Activated T-helper 1 cell treated with anti-CD3 and anti-CD28 coated beads, Interleukin-12 subunit alpha, Interleukin-12 subunit beta, Interleukin-2, Interleukin-4 antibody, amounts not matched to agents 30 ng/mL and 10 ng/mL and 1 ng/mL, durations not matched to agents 14 hours and 24 hours and 36 hours (primary cell): ENCODE data around the gene CXorf38. TPM values are rescaled to one million over a fixed set of nuclear protein-coding genes. Genes with fewer than 3 reads are reported as not detected.

Source experiments
- DNase-seq: peaks from one replicate; pipeline ENCODE4 v3.0.0; 2021; ENCODE audit warnings: low spot score
- H3K27ac Mint-ChIP-seq: one replicate; pipeline ENCODE4 v1.8.0; 2021; ENCODE audit warnings: mild to moderate bottlenecking, mixed read lengths
- H3K27me3 Mint-ChIP-seq: one replicate; pipeline ENCODE4 v1.8.0; 2022; ENCODE audit warnings: mild to moderate bottlenecking, moderate library complexity, mixed read lengths; ENCODE audit not compliant: insufficient read depth
- H3K36me3 Mint-ChIP-seq: one replicate; pipeline ENCODE4 v1.8.0; 2021; ENCODE audit warnings: low read depth, mixed read lengths
- H3K4me1 Mint-ChIP-seq: one replicate; pipeline ENCODE4 v1.8.0; 2021; ENCODE audit warnings: low read depth, mixed read lengths
- H3K4me3 Mint-ChIP-seq: one replicate; pipeline ENCODE4 v1.8.0; 2021; ENCODE audit warnings: mild to moderate bottlenecking, moderate library complexity, mixed read lengths
- H3K9me3 Mint-ChIP-seq: one replicate; pipeline ENCODE4 v1.8.0; 2021; ENCODE audit warnings: mixed read lengths
- intact Hi-C: fragments of 100-400 bp; cut with micrococcal nuclease; formaldehyde crosslinking; loops from one replicate; pipeline ENCODE4 v1.15.1; 2024
- total RNA-seq: library from RNA; stranded (reverse); gene quantifications from 2 replicates; pipeline ENCODE4 v1.2.3, GENCODE V29; 2022

Gene CXorf38
- total RNA-seq, 1 donor from 2014 or later, result 16.9 TPM

DNA sequence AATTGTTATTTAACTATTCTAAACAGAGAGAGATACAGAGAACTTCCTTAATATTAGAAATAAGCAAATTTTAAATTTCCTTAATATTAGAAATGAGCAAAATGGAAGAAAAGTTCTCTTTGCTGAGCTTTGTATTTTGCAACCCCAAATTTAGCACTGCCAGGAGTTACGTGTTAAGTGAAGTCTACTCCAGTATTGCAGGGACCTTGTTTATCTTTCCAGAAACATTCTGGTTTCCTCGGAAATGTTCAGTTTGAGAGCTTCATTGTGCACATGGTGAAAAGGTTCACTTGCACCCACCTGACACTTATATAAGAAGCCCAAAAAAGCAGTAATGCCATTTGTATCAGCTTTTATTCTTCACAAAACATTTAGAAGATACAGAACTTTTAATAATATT is 6.2 kb upstream of the CXorf38 start:
- H3K36me3 Mint-ChIP-seq, result peaks cover 10% of the 10 kb centered on the region
- H3K4me1 Mint-ChIP-seq, result peaks cover 5% of the 10 kb centered on the region
- DNase-seq, result no peak
- H3K9me3 Mint-ChIP-seq, result no peaks in the 10 kb centered on the region
- no peak overlapping the region for H3K4me3 Mint-ChIP-seq
- no peaks in the 10 kb centered on the region for H3K27me3 Mint-ChIP-seq
- no peak overlapping the region for H3K27ac Mint-ChIP-seq
- intact Hi-C loops, result loop anchor here (5.0 kb wide), 1 partner anchor 224 kb away; no protein-coding TSS in a partner anchor

DNA sequence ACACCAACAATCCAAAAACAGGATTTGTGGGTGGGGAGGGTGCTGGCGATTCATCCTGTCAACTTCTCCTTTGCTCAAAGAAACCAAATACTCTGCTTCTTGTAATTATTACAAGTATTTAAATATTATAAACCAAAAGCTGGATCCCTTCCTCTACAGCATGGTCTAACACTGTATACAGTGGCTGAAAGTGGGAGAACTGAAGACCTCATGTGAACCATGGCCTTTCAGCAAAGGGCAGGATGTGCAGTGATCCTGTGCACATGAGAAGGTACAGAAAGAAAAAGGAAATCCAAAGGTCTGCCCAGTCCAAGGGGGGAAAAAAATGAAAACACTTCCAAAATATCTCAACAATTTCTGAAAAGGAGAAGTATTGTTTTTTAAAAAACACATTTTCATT is 5.3 kb upstream of the CXorf38 start:
- intact Hi-C loops, result loop anchor here (1.0 to 5.0 kb wide), 2 partner anchors 225 to 462 kb away; no protein-coding TSS in a partner anchor
- Mint-ChIP-seq H3K4me3 (no peak overlapping the region), H3K36me3 (peaks cover 10% of the 10 kb centered on the region), H3K27me3 (no peaks in the 10 kb centered on the region), H3K4me1 (peaks cover 5% of the 10 kb centered on the region), H3K27ac (no peak overlapping the region), H3K9me3 (no peaks in the 10 kb centered on the region)
- DNase-seq, result no peak

DNA sequence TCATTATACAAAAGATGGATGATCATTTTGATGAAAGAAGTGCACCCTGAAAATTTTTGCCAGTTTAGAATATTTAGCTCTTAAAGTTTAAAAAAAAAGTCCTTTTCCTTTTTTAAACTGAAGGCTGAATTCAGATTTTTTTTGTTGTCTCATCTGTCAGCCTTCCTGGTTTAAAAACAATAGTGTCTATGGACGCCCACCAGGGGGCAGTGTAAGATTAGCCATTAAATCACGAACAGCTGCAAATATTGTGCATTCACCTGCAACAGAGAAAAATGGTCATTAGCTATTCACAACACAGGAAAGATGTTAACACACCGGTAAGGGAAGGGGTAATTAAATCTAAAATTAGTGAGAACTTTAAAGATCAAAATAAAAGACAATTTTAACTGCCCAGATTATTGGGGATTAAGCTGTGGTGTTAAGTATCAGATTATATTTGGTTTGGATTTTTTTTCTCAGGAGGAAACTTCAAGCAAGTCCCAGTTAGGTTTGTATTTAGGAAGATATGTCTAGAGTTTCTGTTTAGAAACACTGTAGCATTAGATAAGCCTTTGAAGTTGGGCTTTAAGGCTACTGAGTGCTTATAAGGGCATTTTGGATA is 4.4 kb upstream of the CXorf38 start:
- H3K9me3 Mint-ChIP-seq, result no peaks in the 10 kb centered on the region
- H3K4me3 Mint-ChIP-seq, result no peak overlapping the region
- H3K36me3 Mint-ChIP-seq, result peaks cover 10% of the 10 kb centered on the region
- intact Hi-C loops, result loop anchor here (1.0 to 5.0 kb wide), 5 partner anchors 143 to 601 kb away; no protein-coding TSS in a partner anchor
- peak; percentile 52 for DNase-seq
- H3K27ac Mint-ChIP-seq, result no peak overlapping the region
- no peaks in the 10 kb centered on the region for H3K27me3 Mint-ChIP-seq
- peaks cover 5% of the 10 kb centered on the region for H3K4me1 Mint-ChIP-seq

DNA sequence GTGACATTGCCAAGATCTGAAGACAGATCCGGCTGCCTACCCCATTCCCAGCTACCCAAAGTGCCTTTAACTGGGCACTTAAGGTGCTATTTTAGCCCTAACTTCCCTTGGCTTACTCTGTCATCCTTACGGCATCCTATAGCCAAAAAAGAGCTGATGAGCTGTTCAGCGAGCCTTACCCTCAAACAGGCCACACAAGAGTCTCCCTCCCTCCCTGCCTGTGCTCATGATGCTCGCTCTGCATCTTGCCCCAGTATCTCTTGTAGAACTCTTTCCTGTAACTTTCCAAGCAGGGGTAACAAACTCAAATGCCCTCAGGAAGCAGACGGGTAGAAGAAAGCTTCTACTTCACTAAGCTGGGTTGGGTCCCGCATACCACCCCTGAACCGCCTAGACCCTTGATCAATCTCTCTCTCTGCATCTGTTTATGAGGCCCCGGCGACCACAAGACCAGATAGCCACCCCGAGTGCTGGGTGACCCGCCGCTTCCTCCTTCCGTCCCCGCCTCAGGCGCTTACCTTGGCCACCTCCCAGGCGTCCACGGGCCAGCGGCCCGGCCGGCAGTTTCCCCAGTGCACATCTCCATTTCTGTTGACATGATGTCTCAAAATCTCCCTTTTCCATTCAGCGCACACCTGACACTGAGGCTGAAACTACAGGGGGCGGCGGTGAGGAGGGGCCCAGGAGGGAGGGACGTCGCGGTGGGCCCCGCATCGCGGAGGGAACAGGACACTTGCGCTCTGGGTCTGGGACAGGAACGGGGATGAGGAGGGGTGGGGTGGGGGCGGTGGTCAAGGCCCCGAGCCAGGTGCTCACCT is 663 bp downstream of the CXorf38 start:
- DNase-seq, result peak; percentile 16
- H3K4me1 Mint-ChIP-seq, result peaks cover 34% of the 10 kb centered on the region
- H3K4me3 Mint-ChIP-seq, result peak overlapping the region; percentile 97
- H3K36me3 Mint-ChIP-seq, result peaks cover 16% of the 10 kb centered on the region
- H3K27ac Mint-ChIP-seq, result peak overlapping the region; percentile 94
- H3K9me3 Mint-ChIP-seq, result no peaks in the 10 kb centered on the region
- no peaks in the 10 kb centered on the region for H3K27me3 Mint-ChIP-seq
- intact Hi-C loops, result loop anchor here (1.0 to 5.0 kb wide), 4 partner anchors 66 to 691 kb away; partner anchors contain the start of genes ATP6AP2, MED14 and USP9X

DNA sequence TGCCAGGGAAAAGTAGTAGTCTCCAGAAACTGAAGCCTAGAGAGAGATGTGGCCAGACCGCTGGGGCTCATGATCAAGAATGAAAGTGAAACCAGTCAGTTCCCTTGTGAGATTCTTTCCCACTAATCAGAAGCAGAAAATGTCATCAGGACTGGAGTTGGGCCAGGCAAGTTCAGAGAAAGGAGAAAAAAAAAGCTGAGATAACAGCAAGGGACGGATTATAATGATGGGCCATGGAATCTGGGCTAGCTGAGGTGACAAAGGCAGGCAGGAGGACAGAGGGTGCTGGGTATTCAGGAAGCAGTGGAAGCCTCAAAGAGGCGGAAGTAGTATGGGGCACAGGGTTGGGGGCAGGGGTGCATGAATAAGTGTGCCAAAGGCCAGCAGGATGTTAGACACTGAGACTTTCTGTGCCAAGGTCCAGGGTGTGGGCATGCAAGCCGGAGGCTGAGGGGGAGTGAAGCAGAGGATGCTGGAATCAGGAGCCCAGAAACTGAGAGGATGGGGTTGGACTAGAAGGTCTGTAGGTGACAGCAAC is 2.5 kb downstream of the CXorf38 start:
- intact Hi-C loops, result loop anchor here (1.0 to 5.0 kb wide), 2 partner anchors 101 to 692 kb away; no protein-coding TSS in a partner anchor
- peaks cover 32% of the 10 kb centered on the region for H3K4me1 Mint-ChIP-seq
- peaks cover 13% of the 10 kb centered on the region for H3K36me3 Mint-ChIP-seq
- peak overlapping the region; percentile 91 for H3K4me3 Mint-ChIP-seq
- no peaks in the 10 kb centered on the region for H3K27me3 Mint-ChIP-seq
- H3K9me3 Mint-ChIP-seq, result no peaks in the 10 kb centered on the region
- peak overlapping the region; percentile 93 for H3K27ac Mint-ChIP-seq
- peak; percentile 27 for DNase-seq

DNA sequence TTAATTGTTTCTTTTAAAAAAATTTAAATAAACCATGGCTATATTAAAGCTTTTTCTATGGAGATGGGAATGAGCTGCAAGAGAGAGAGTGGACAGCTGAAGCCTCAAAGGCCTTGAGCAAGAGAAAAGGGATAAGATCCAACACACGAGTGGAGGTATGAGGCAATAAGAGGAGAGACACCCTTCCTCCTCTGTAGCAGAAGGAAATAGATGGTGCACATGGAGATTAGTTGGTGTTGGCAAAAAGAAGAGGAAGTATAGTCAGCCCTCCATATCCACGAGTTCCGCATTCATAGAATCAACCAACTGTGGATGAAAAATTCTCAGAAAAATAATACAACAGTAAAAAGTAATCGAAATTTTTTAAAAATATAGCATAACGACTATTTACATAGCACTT is 3.2 kb downstream of the CXorf38 start:
- Mint-ChIP-seq H3K27ac (peak overlapping the region; percentile 93), H3K27me3 (no peaks in the 10 kb centered on the region), H3K4me1 (peaks cover 32% of the 10 kb centered on the region), H3K36me3 (peaks cover 13% of the 10 kb centered on the region), H3K4me3 (peak overlapping the region; percentile 91), H3K9me3 (no peaks in the 10 kb centered on the region)
- intact Hi-C loops, result loop anchor here (1.0 kb wide), 1 partner anchor 100 kb away; no protein-coding TSS in a partner anchor
- no peak for DNase-seq

DNA sequence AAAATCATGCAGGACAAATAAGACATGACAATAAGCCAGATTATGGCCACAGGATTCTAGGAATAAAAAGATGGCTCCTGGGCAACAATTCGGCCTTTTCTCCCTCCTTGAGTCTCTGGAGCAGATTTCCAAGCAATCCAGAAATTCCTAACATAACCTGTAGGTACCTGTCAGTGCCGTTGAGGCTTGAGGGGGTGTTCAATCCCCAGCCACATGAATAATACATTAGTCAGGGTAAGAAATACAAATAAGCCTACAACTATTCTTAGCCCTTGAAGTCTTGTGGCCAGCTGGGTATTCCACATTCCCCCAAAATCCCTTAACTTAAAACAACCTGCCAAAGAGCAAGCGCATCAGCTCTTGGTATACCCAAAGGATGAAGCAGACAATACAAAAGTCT is 9.7 kb downstream of the CXorf38 start:
- Mint-ChIP-seq H3K36me3 (peaks cover 41% of the 10 kb centered on the region), H3K4me3 (no peak overlapping the region)

DNA sequence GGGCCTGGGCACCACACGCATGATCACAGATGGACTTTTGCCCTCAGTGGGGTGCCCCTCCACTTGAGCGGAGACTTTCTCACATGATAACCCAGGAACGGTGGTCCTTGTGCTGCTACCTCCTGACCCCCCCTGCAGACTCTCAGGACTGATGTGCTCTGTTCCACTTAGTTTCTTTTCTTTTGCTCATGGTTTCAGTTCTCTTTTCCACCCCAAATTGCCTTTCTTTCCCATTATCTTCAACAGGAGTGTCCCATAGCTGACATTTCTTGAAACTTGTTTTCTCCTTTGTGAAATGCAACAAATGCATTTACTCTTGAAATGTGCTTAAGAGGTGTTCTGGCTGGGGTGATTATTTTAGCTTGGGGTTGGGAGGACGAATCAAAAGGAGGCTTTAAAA is 15.2 kb downstream of the CXorf38 start:
- no peaks in the 10 kb centered on the region for H3K9me3 Mint-ChIP-seq
- intact Hi-C loops, result no loop called here
- H3K36me3 Mint-ChIP-seq, result peaks cover 37% of the 10 kb centered on the region
- H3K27me3 Mint-ChIP-seq, result no peaks in the 10 kb centered on the region
- H3K27ac Mint-ChIP-seq, result no peak overlapping the region
- DNase-seq, result no peak
- no peak overlapping the region for H3K4me3 Mint-ChIP-seq
- peaks cover 5% of the 10 kb centered on the region for H3K4me1 Mint-ChIP-seq

More for the DNA sequence above, 9.7 kb downstream of the CXorf38 start:
- Mint-ChIP-seq H3K27me3 (no peaks in the 10 kb centered on the region), H3K27ac (no peak overlapping the region), H3K9me3 (no peaks in the 10 kb centered on the region), H3K4me1 (peaks cover 15% of the 10 kb centered on the region)
- intact Hi-C loops, result no loop called here
- no peak for DNase-seq

DNA sequence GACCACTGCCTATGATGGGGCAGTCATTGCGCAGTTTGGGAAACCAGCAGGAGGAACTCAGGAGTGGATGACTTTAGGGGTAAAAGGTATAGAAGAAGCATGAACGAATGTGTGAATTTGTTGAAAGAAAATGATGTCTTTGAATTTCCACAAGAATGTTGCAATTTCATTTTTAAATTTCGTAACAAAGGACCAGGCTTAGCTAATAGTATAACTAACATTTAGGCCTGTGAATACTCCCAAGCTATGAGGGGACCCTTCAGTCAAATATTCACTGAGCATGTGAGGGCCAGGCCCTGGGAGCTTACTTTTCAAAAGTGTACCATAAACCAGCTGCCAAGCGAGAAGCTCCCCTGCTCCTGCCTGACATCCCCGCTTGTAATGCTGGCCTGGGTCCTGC is 18.9 kb downstream of the CXorf38 start:
- Mint-ChIP-seq H3K36me3 (peaks cover 16% of the 10 kb centered on the region), H3K27me3 (no peaks in the 10 kb centered on the region), H3K9me3 (no peaks in the 10 kb centered on the region), H3K4me1 (peaks cover 5% of the 10 kb centered on the region), H3K27ac (no peak overlapping the region), H3K4me3 (no peak overlapping the region)
- intact Hi-C loops, result no loop called here
- DNase-seq, result no peak

DNA sequence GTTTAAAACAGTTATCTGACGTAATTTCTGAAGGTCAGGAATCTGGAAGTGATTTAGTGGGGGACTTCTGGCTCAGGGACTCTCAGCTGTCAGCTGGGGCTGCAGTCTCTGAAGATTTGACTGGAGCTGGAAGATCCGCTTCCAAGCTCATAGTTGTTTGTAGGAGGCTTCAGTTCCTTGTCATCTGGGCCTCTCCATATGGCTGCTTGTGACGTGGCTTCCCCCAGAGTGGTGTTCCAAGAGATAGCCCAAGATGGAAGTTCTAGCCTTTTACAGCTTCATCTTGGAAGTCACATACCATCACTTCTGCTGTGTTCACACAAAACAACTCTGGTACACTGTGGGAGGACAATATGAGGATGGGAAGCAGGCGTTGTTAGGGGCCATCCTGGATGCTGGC is 22.1 kb downstream of the CXorf38 start:
- Mint-ChIP-seq H3K9me3 (no peaks in the 10 kb centered on the region), H3K27ac (no peak overlapping the region), H3K4me3 (no peak overlapping the region), H3K36me3 (peaks cover 6% of the 10 kb centered on the region), H3K4me1 (no peaks in the 10 kb centered on the region), H3K27me3 (no peaks in the 10 kb centered on the region)
- no peak for DNase-seq
- intact Hi-C loops, result no loop called here

DNA sequence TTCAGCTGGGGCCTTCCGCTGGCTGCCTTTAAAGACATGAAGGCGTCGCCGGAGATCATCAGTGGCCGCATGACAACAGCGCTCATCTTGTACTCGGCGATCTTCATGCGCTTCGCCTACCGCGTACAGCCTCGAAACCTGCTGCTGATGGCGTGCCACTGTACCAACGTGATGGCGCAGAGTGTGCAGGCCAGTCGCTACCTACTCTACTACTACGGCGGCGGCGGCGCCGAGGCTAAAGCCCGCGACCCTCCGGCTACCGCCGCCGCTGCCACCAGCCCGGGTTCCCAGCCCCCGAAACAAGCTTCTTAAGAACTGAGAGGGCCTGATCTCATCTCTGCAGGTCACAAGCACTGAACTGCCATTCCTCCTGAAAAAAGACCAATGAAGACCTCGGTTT is 23.7 kb downstream of the CXorf38 start:
- H3K9me3 Mint-ChIP-seq, result no peaks in the 10 kb centered on the region
- no peaks in the 10 kb centered on the region for H3K4me1 Mint-ChIP-seq
- H3K27me3 Mint-ChIP-seq, result no peaks in the 10 kb centered on the region
- H3K27ac Mint-ChIP-seq, result no peak overlapping the region
- H3K36me3 Mint-ChIP-seq, result peaks cover 6% of the 10 kb centered on the region
- H3K4me3 Mint-ChIP-seq, result no peak overlapping the region
- intact Hi-C loops, result no loop called here
- DNase-seq, result no peak

DNA sequence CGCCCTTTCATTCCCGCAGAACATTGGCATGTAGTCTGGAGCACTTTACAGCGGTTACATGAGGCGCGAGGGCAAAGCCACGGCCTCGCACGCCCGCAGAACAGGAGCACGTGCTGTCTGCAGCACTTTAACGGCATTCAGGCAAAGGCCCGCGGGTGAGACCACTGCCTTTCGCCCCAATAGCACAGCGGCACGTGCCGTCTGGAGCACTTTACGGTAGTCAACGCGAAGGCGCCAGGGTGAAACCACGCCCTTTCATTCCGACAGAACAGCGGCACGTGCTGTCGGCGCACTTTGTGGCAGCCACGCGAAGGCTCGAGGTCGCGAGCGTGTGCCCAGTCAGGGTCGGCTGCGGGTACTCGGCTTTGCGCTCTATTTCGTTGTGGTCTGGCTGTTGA is 24.2 kb downstream of the CXorf38 start, which contains the start of gene MPC1L:
MPC1L (plus strand) TSS at position 290 of the 398 bp plus-strand sequence. CDS start 138 bp downstream, outside the sequence.
- Mint-ChIP-seq H3K27me3 (no peaks in the 10 kb centered on the region), H3K4me3 (no peak within 1 kb of the TSS), H3K36me3 (peaks cover 6% of the 10 kb centered on the region), H3K4me1 (no peaks in the 10 kb centered on the region), H3K9me3 (no peaks in the 10 kb centered on the region), H3K27ac (no peak within 1 kb of the TSS)
- DNase-seq, result no peak
- intact Hi-C loops, result no loop called here
